MM.1S (cell line): ENCODE data around the gene CCDC187.

Experiments used
- DNase-seq: peaks from one replicate; pipeline ENCODE4 v3.0.0-alpha.2; 2015
- H2AFZ ChIP-seq: fragments of 300-600 bp; sonication (generic); 2 replicates; pipeline ENCODE4 v1.6.0; 2016; ENCODE audit warnings: antibody characterized with exemption, low read length
- H3F3A ChIP-seq: fragments of 300-600 bp; sonication (generic); 2 replicates; pipeline ENCODE4 v1.6.1; 2016; ENCODE audit warnings: mild to moderate bottlenecking, antibody characterized with exemption, low read length, moderate library complexity, mixed read lengths; ENCODE audit not compliant: insufficient read depth
- H3K27ac ChIP-seq: fragments of 300-600 bp; sonication (generic); 2 replicates; pipeline ENCODE4 v1.5.1; 2016; ENCODE audit warnings: mild to moderate bottlenecking, low read length
- H3K27me3 ChIP-seq: fragments of 300-600 bp; sonication (generic); replicated peaks from 2 replicates; pipeline ENCODE4 v1.6.0; 2016; ENCODE audit warnings: low read length; ENCODE audit not compliant: insufficient read depth
- H3K36me3 ChIP-seq: fragments of 300-600 bp; sonication (generic); replicated peaks from 2 replicates; pipeline ENCODE4 v1.6.1; 2016; ENCODE audit warnings: mild to moderate bottlenecking, low read length, mixed read lengths; ENCODE audit not compliant: insufficient read depth
- H3K4me1 ChIP-seq: fragments of 300-600 bp; sonication (generic); 2 replicates; pipeline ENCODE4 v1.6.1; 2016; ENCODE audit warnings: low read length, mixed read lengths
- H3K4me2 ChIP-seq: fragments of 300-600 bp; sonication (generic); 2 replicates; pipeline ENCODE4 v1.6.0; 2016; ENCODE audit warnings: low read depth, low read length
- H3K4me3 ChIP-seq: fragments of 300-600 bp; sonication (generic); 2 replicates; pipeline ENCODE4 v1.5.1; 2016; ENCODE audit warnings: low read length, mixed read lengths
- H3K79me2 ChIP-seq: fragments of 300-600 bp; sonication (generic); 2 replicates; pipeline ENCODE4 v1.6.1; 2016; ENCODE audit warnings: mixed run types, low read length, mixed read lengths
- H3K9ac ChIP-seq: fragments of 300-600 bp; sonication (generic); 2 replicates; pipeline ENCODE4 v1.6.1; 2016; ENCODE audit warnings: low read length, mixed read lengths
- H3K9me2 ChIP-seq: fragments of 300-600 bp; sonication (generic); replicated peaks from 2 replicates; pipeline ENCODE4 v1.6.1; 2016; ENCODE audit warnings: mild to moderate bottlenecking, low read length, mixed read lengths; ENCODE audit not compliant: insufficient read depth
- H3K9me3 ChIP-seq: fragments of 300-600 bp; sonication (generic); replicated peaks from 2 replicates; pipeline ENCODE4 v1.6.1; 2016; ENCODE audit warnings: mild to moderate bottlenecking, low read length, mixed read lengths; ENCODE audit not compliant: insufficient read depth
- H4K20me1 ChIP-seq: fragments of 300-600 bp; sonication (generic); 2 replicates; pipeline ENCODE4 v1.6.1; 2016; ENCODE audit warnings: mild to moderate bottlenecking, low read length, moderate library complexity, mixed read lengths; ENCODE audit not compliant: insufficient read depth
- CTCF ChIP-seq: fragments of 300-600 bp; sonication (generic); IDR thresholded peaks from 2 replicates; pipeline ENCODE4 v1.5.1; 2016; ENCODE audit warnings: antibody characterized with exemption, low read length, mixed read lengths
- EZH2 ChIP-seq: fragments of 300-600 bp; sonication (generic); optimal IDR thresholded peaks from 2 replicates; pipeline ENCODE3; 2017; ENCODE audit warnings: low read depth, mild to moderate bottlenecking, antibody characterized with exemption, low read length, mixed read lengths
- EZH2phosphoT487 ChIP-seq: fragments of 300-600 bp; sonication (generic); IDR thresholded peaks from 2 replicates; pipeline ENCODE4 v1.6.1; 2018; ENCODE audit warnings: antibody characterized with exemption, low read length

Gene CCDC187

GRCh38 chr9:136343121-136343883, 39.4 kb upstream of the CCDC187 start:
- peaks cover 94% of the 10 kb centered on the region for H3K27me3 ChIP-seq
- no peaks in the 10 kb centered on the region for H3K9me2 ChIP-seq
- no peaks in the 10 kb centered on the region for H3F3A ChIP-seq
- TF ChIP-seq CTCF, result no peak
- TF ChIP-seq EZH2, result no peak
- TF ChIP-seq EZH2phosphoT487, result no peak
- no peak overlapping the region for H3K4me3 ChIP-seq
- H3K4me2 ChIP-seq, result no peak overlapping the region
- H3K27ac ChIP-seq, result no peak overlapping the region
- no peaks in the 10 kb centered on the region for H3K4me1 ChIP-seq
- no peak overlapping the region for H3K9ac ChIP-seq
- DNase-seq, result no peak
- H3K9me3 ChIP-seq, result no peaks in the 10 kb centered on the region
- H2AFZ ChIP-seq, result no peak overlapping the region
- H3K36me3 ChIP-seq, result no peaks in the 10 kb centered on the region
- no peaks in the 10 kb centered on the region for H4K20me1 ChIP-seq
- no peaks in the 10 kb centered on the region for H3K79me2 ChIP-seq

- Histone ChIP-seq H3K9me3 (no peaks in the 10 kb centered on the region), H3K27me3 (peaks cover 94% of the 10 kb centered on the region), H3K36me3 (no peaks in the 10 kb centered on the region), H3K4me1 (no peaks in the 10 kb centered on the region), H3K4me2 (no peak overlapping the region), H3F3A (no peaks in the 10 kb centered on the region), H3K4me3 (no peak overlapping the region), H4K20me1 (no peaks in the 10 kb centered on the region), H3K27ac (no peak overlapping the region), H3K9me2 (no peaks in the 10 kb centered on the region), H3K9ac (no peak overlapping the region), H3K79me2 (no peaks in the 10 kb centered on the region), H2AFZ (no peak overlapping the region)
- no peak for DNase-seq
- TF ChIP-seq EZH2 (no peak), CTCF (no peak), EZH2phosphoT487 (no peak)
Observed at GRCh38 chr9:136342181-136343120, 38.6 kb upstream of the CCDC187 start.

GRCh38 chr9:136341769-136342168, 37.9 kb upstream of the CCDC187 start:
- no peak overlapping the region for H3K4me2 ChIP-seq
- no peak for DNase-seq
- H3K9me3 ChIP-seq, result no peaks in the 10 kb centered on the region
- H3K4me1 ChIP-seq, result no peaks in the 10 kb centered on the region
- H3K9me2 ChIP-seq, result no peaks in the 10 kb centered on the region
- no peaks in the 10 kb centered on the region for H3F3A ChIP-seq
- no peaks in the 10 kb centered on the region for H3K36me3 ChIP-seq
- H3K9ac ChIP-seq, result no peak overlapping the region
- no peaks in the 10 kb centered on the region for H4K20me1 ChIP-seq
- no peak overlapping the region for H3K4me3 ChIP-seq
- H3K27ac ChIP-seq, result no peak overlapping the region
- peaks cover 94% of the 10 kb centered on the region for H3K27me3 ChIP-seq
- no peak for TF ChIP-seq EZH2phosphoT487
- no peak for TF ChIP-seq CTCF
- no peak for TF ChIP-seq EZH2
- no peaks in the 10 kb centered on the region for H3K79me2 ChIP-seq
- H2AFZ ChIP-seq, result no peak overlapping the region
